Measurements from ENCODE around the gene BARHL2.

Gene BARHL2

GRCh38 chr1:90716552-90717355 is at the start of gene BARHL2:
Gene BARHL2 (minus strand): TSS chr1:90717302. CDS start chr1:90717195, 107 bp downstream.
- DNase-seq, result no peak

- DNase-seq, result no peak
These were observed 46.8 kb upstream of the BARHL2 start for GRCh38 chr1:90763930-90764329.

- DNase-seq, result no peak
These were observed 46.4 kb upstream of the BARHL2 start for GRCh38 chr1:90763506-90763905.

- DNase-seq, result no peak
These were observed 44.9 kb upstream of the BARHL2 start for GRCh38 chr1:90761781-90762589.

GRCh38 chr1:90761156-90761555 is 44.1 kb upstream of the BARHL2 start:
- no peak for DNase-seq

- DNase-seq, result no peak
These were observed 36.5 kb upstream of the BARHL2 start for GRCh38 chr1:90753556-90753955.

GRCh38 chr1:90748668-90749067 is 31.6 kb upstream of the BARHL2 start:
- no peak for DNase-seq

GRCh38 chr1:90746857-90747256 is 29.8 kb upstream of the BARHL2 start:
- DNase-seq, result no peak

- DNase-seq, result no peak
These were observed 28.9 kb upstream of the BARHL2 start for GRCh38 chr1:90745972-90746371.

- DNase-seq, result no peak
These were observed 15.0 kb upstream of the BARHL2 start for GRCh38 chr1:90732136-90732535.

- DNase-seq, result no peak
These were observed 14.4 kb upstream of the BARHL2 start for GRCh38 chr1:90731382-90732050.

- no peak for DNase-seq
These were observed 13.3 kb upstream of the BARHL2 start for GRCh38 chr1:90730243-90731022.

GRCh38 chr1:90729504-90730242 is 12.6 kb upstream of the BARHL2 start:
- no peak for DNase-seq

- DNase-seq, result no peak
These were observed 11.6 kb upstream of the BARHL2 start for GRCh38 chr1:90728502-90729287.

- no peak for DNase-seq
These were observed 10.9 kb upstream of the BARHL2 start for GRCh38 chr1:90727917-90728501.

- DNase-seq, result no peak
These were observed 9.9 kb upstream of the BARHL2 start for GRCh38 chr1:90726986-90727480.

GRCh38 chr1:90726425-90726985 is 9.4 kb upstream of the BARHL2 start:
- no peak for DNase-seq

- no peak for DNase-seq
These were observed 8.7 kb upstream of the BARHL2 start for GRCh38 chr1:90725657-90726424.

- no peak for DNase-seq
These were observed 8.0 kb upstream of the BARHL2 start for GRCh38 chr1:90724926-90725656.
